GM11168 (cell line): Measurements from ENCODE around the gene ENTPD5.

Experiments used
- in situ Hi-C: fragments of 300-500 bp; cut with MboI; formaldehyde crosslinking; loops from one replicate; pipeline ENCODE4 v1.12.0; 2022; ENCODE audit warnings: low sequenced_read_pairs; ENCODE audit not compliant: unreplicated experiment

Gene ENTPD5

GRCh38 chr14:74018586-74019407 lies at the start of gene ENTPD5, which contains the start of gene BBOF1:
Gene ENTPD5, minus strand, starts transcription at chr14:74019288. Its CDS starts 31,186 bp downstream, at chr14:73988102.
Gene BBOF1, plus strand, starts transcription at chr14:74019349. Its CDS starts 130 bp downstream, at chr14:74019479.
- in situ Hi-C loops, result no loop called here

- in situ Hi-C loops, result no loop called here
Observed at GRCh38 chr14:74065746-74066575, 46.9 kb upstream of the ENTPD5 start.

DNA sequence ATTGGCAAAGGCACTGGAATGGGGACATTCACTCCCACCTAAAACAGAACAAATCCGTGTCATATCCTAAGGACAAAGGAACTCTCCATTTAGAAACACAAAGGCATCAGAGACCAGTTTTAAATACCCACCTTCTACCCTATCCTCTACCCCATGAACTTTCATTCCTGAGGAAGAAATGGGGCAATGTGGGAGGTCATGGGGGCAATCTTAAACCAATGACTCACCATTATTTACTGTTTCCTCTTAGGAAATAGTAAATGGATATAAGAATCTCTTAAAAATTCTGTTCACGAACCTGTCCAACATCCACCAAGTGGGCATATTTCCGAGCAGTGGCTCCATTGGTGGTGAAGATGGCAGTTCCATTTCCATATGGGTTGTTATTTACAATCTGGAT lies 45.8 kb upstream of the ENTPD5 start:
- in situ Hi-C loops, result no loop called here

GRCh38 chr14:74064426-74064825 lies 45.3 kb upstream of the ENTPD5 start:
- in situ Hi-C loops, result no loop called here

DNA sequence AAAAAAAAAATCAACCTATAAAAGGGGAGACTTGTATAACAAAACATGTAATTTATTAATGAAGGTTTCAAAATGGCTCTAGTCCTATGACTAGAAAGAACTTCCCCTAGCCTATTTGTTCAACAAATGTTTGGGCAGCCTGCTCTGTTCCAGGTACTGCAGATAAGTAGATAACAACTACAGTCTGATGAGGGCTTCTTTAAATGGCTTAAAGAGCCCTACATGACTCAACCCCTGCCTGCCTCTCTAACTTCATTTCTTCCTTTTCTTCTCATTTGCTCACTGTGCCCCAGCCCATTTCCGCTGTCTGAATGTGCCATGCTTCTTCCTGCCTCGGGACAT lies 43.7 kb upstream of the ENTPD5 start:
- in situ Hi-C loops, result no loop called here

DNA sequence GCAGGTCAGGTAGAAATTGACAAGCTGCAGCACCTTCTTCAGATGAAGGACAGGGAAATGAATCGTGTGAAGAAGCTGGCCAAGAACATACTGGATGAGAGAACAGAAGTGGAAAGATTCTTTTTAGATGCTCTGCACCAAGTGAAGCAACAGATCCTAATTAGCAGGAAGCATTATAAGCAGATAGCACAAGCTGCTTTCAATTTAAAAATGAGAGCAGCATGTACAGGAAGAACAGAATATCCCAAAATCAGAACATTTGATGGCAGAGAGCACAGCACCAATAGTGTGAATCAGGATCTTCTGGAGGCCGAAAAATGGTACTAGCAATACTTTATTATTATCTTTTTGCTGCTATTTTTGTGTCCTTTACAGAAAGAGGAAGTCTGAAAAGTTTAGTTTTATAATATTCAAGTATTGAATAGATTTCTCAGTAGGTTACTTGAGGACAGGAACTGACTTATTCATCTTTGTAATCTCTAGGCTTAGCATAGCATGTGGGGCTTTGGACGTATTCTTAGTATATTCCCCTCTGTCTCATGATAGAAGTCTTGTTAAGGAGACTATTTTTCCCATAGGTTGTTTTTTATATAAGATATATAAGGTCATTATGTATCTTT lies 30.9 kb upstream of the ENTPD5 start:
- in situ Hi-C loops, result no loop called here

- in situ Hi-C loops, result no loop called here
Observed at GRCh38 chr14:74048281-74048680, 29.2 kb upstream of the ENTPD5 start.

- in situ Hi-C loops, result no loop called here
Observed at GRCh38 chr14:74045522-74045921, 26.4 kb upstream of the ENTPD5 start.

- in situ Hi-C loops, result no loop called here
Observed at GRCh38 chr14:74042296-74042695, 23.2 kb upstream of the ENTPD5 start.

DNA sequence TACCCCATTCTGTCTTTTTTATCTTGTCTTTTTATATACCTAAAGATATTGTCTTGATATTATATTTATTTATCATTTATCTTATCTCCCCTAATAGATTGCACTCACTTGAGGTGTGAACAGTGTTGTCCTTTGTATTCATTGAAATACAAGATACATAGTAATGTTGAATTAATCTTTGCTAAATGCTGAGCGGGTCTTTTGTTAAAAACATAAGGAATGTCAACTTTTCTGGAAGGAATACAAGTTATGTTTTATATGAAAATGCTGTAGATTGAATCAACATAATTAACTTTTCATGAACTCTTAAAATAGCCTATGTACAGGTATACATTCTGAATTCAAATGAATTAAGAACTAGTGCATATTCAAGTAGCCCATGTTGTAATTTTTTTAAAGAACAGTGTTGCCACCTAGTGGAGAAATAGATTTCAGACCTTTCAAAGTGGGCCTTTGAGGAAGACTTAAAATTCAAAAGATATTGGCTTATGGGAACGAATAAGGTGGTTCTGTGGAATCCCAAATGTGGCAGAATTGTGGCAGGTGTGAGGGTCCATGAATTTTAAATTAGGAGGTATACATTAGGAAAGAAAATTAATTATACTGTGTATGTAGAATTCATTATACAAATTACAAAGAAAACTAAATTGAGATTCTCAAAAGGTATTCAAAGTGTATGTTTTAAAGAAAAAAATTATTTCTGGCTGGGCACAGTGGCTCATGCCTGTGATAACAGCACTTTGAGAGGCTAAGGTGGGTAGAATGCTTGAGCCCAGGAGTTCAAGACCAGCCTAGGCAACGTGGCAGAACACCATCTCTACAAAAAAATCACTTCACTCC lies 19.2 kb upstream of the ENTPD5 start:
- in situ Hi-C loops, result no loop called here

- in situ Hi-C loops, result no loop called here
Observed at GRCh38 chr14:74035556-74035955, 16.5 kb upstream of the ENTPD5 start.

DNA sequence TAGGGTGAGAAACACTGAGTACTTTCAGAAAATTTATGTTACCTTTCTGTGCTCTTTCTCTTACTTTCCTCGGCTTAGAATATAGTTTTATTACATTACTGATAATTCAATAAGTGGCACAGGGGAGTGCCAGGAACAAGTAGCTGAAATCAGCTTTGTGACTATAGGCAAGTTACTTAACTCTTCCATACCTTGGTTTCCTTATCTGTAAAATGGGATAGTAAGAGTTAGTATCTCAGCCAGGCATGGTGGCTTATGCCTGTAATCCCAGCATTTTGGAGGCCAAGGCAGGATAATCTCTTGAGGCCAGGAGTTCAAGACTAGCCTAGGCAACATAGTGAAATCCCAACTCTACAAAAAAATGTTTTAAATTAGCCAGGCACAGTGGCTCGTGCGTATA lies 15.5 kb upstream of the ENTPD5 start:
- in situ Hi-C loops, result no loop called here

DNA sequence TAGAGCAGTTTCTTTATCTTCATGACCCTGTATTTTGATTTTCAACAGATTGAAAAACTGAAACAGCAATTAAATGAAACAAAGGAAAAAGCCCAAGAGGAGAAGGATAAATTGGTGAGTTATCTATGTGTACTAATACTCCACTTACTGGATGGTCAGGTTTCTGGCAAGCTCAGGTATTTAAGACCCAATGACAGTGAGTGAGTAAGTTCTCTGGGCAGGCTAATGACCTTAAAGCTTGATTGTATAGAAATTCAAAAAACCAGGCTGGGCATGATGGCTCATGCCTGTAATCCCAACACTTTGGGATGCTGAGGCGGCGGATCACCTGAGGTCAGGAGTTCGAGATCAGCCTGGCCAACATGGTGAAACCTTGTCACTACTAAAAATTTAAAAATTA lies 10.0 kb upstream of the ENTPD5 start:
- in situ Hi-C loops, result no loop called here

DNA sequence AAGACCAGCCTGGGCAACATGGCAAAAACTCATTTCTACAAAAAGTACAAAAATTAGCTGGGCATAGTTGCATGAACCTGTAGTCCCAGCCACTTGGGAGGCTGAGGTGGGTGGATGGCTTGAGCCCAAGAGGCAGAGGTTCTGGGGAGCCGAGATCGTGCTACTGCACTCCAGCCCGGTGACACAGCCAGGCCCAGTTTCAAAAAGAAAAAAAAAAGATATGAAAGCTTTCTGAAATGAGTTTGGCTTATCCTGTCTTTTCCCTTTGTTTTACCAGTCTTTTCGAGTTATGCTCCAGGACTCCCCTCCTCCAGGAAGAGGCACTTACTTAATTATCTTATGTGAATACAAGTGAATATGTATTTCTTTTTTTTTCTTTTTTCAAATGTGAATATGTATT lies 3.3 kb upstream of the ENTPD5 start:
- in situ Hi-C loops, result no loop called here

DNA sequence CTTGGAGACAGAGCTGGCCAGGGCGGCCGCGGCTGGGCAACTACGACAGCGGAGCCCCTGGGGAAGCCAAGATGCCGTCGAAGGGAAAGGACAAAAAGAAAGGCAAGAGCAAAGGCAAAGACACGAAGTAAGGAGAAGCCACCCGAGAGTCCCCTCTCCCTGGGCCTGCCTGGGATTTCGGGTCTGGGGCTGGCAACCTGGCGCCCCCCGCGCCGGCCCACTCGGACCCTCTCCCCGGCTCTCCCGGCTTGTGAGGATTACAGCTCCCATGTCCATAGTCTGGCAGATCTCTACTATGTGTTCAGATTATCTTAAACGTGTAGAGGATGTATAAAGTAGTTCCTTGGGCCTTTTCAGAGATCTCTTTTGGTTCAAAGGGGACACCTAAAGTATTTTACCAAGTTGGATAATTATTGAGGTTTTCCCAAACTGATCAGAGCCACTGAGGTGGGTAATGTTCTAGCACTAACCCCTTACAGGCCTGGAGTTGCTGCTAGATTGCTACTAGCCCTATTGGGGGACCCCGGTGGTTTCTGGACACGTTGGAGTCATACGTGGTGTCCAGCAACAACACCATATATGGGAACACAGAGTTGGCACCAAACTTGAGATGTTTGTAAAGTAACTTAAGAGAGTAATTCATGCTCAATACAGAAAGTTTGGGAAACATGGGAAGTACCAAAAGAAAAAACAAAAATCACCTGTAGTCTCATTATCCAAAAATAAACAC lies 485 bp upstream of the ENTPD5 start:
- in situ Hi-C loops, result no loop called here

DNA sequence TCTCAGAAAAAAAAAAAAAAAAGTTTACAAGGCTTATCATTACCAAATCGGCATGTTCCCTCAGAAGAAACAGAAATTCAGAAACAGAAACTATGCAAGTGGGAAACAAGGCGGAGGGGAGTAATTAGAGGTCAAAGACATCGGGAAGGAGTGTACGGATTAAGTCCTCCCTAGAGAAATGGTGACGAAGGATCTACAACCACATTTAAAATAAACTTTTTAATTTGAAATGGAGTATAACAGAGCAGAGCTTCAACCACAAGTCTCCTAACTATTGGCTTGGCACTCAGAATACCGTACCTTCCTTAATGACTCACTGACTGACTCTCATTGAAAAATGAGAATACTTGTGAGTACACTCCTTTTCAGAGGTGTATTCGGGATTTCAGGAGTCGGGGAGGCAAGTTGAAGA lies 908 bp downstream of the ENTPD5 start:
- in situ Hi-C loops, result no loop called here

DNA sequence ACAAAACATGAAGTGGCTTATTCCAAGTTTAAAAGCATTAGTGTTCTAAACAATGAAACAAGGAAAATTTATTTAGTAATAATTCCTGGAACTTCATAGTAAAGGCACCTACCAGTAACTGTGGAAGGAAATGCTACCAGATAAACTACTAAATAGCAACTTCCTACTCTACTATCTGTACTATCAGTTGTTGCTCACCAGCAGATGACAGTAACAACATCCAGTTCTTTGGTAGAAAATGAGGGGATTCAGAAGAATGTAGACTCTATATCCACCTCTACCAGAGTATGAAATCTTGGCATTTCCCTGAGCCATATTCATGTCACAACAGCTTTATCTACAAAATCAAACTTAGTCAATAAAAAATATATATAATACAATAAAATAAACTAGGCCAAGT lies 3.1 kb downstream of the ENTPD5 start:
- in situ Hi-C loops, result no loop called here

- in situ Hi-C loops, result no loop called here
Observed at GRCh38 chr14:74015176-74015575, 3.9 kb downstream of the ENTPD5 start.

- in situ Hi-C loops, result no loop called here
Observed at GRCh38 chr14:74014299-74014698, 4.8 kb downstream of the ENTPD5 start.
